Measurements from ENCODE around the gene TUBA4B. TPM values are rescaled to one million over a fixed set of nuclear protein-coding genes. Genes with fewer than 3 reads are reported as not detected.

Gene TUBA4B
- total RNA-seq, 2 donors from 2014 or later: not detected

MicroRNAs encoded within 50 kb of the gene (microRNA counts, 767-probe panel; counts per million panel counts)
- microRNA hsa-miR-153: 1,352 to 2,156 counts per million in 2 donors

Small RNAs within 50 kb of the gene (microRNA-seq; reads per million reads assigned to microRNA genes)
- not detected for gene MIR153-1

Small RNAs within 50 kb of the gene (small RNA-seq; reads per million reads assigned to genes)
- gene MIR153-1: 0 reads per million in 2 donors

Other genes starting within 250 kb of the TUBA4B start
- gene CFAP65, start 211.7 kb upstream of the TUBA4B start, total RNA-seq: 1 to 10 TPM in 1 of 2 donors, not detected in 1; 4.4 TPM
- 1 to 10 TPM; 3.2 to 9.6 TPM for gene IHH, start 192.3 kb upstream of the TUBA4B start, total RNA-seq
- 10 to 100 TPM; 15.2 to 16.9 TPM for gene NHEJ1, start 92.4 kb upstream of the TUBA4B start, total RNA-seq
- 1 to 10 TPM; 2.3 to 2.9 TPM for gene SLC23A3, start 83.2 kb upstream of the TUBA4B start, total RNA-seq
- 10 to 100 TPM; 53.6 to 60.1 TPM for gene CNPPD1, start 76.3 kb upstream of the TUBA4B start, total RNA-seq
- gene RETREG2, start 75.0 kb upstream of the TUBA4B start, total RNA-seq: 100 to 1,000 TPM in 1 of 2 donors, 10 to 100 TPM in 1; 84.4 to 142 TPM
- gene ZFAND2B, start 46.5 kb upstream of the TUBA4B start, total RNA-seq: 10 to 100 TPM; 49.0 to 57.2 TPM
- 10 to 100 TPM; 31.9 to 32.1 TPM for gene ABCB6, start 34.3 kb upstream of the TUBA4B start, total RNA-seq
- gene ATG9A, start 23.6 kb upstream of the TUBA4B start, total RNA-seq: 10 to 100 TPM; 38.8 to 78.8 TPM
- 10 to 100 TPM; 64.4 to 85.7 TPM for gene ANKZF1, start 23.4 kb upstream of the TUBA4B start, total RNA-seq
- gene GLB1L, start 7.8 kb upstream of the TUBA4B start, total RNA-seq: 10 to 100 TPM; 23.1 to 25.0 TPM
- gene STK16, start 7.8 kb upstream of the TUBA4B start, total RNA-seq: 10 to 100 TPM; 20.5 to 26.1 TPM
- gene TUBA4A, start 675 bp downstream of the TUBA4B start, total RNA-seq: 10 to 100 TPM; 43.5 to 51.2 TPM
- 100 to 1,000 TPM; 155 to 163 TPM for gene DNAJB2, start 26.1 kb downstream of the TUBA4B start, total RNA-seq
- 1 to 10 TPM in 1 of 2 donors, under 1 TPM in 1; 0.09 to 6.6 TPM for gene PTPRN, start 56.2 kb downstream of the TUBA4B start, total RNA-seq
- gene RESP18, start 79.5 kb downstream of the TUBA4B start, total RNA-seq: not detected
- gene DNPEP, start 134.7 kb downstream of the TUBA4B start, total RNA-seq: 10 to 100 TPM; 54.1 to 82.4 TPM
- 1,000 to 10,000 TPM; 1,584 to 1,742 TPM for gene DES, start 165.1 kb downstream of the TUBA4B start, total RNA-seq
- gene SPEG, start 181.6 kb downstream of the TUBA4B start, total RNA-seq: 10 to 100 TPM; 30.7 to 53.4 TPM
- 10 to 100 TPM; 41.2 to 53.8 TPM for gene GMPPA, start 245.6 kb downstream of the TUBA4B start, total RNA-seq

Data from prostate gland (tissue), 2 donors.